Omental fat pad (tissue), 4 donors: ENCODE data around the gene RAB17. TPM values are rescaled to one million over a fixed set of nuclear protein-coding genes. Genes with fewer than 3 reads are reported as not detected.

Source experiments
- ATAC-seq: fragments of 150-250 bp; one replicate; pipeline ENCODE4 v1.9.1; 2016; ENCODE audit warnings: mild to moderate bottlenecking, moderate library complexity; ENCODE audit not compliant: low FRiP score
- DNase-seq: peaks from one replicate; pipeline ENCODE4 v3.0.0-alpha.2; 2019; ENCODE audit warnings: low spot score
- total RNA-seq, 4 donors: library from RNA; depleted of rRNA; stranded (reverse); fragments of >200 nt; gene quantifications; one replicate each; pipeline ENCODE4 v1.1.0, GENCODE V29; 2016
- TF ChIP-seq, protein P1 (sequence below), 3 donors: fragments of 450-650 bp; IDR thresholded peaks; one replicate each; pipeline ENCODE4 v1.5.1; 2016 to 2017; ENCODE audit warnings: antibody characterized with exemption in 3 of 3, mild to moderate bottlenecking in 3 of 3, moderate library complexity in 2 of 3

The RAB17 gene
- total RNA-seq, 4 donors from 2014 or later = 0.84 to 8.6 (median 3.5) TPM; not detected in 1

DNA sequence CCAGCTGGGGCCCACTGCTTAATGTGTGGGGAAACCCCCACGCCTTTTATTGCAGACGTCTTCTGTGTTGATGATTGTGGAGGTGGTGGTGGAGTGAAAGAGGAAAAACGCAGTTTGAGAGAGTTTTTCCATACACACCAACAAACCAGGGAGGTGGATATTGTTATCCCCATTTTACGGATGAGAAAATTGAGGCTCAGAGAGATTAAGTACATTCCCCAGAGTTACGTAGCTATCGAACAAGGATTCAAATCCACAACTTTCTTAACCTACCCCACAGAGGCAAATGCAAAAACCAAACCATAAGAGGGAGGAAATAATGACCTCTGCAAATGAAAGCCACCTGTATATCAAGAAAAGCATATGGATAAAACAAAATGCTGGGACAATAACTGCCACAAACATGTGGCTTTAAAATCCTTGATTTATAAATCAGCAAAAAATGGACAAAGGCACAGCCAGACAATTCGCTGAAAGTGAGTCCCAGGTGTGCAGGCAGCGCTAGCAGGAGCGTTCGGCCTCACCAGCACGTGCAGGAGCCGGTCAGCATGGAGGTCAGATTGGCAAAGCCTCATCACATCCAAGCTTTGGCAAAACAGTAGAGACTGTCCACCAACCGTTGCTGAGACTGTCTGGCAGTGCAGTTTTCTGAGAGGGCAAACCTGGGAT is 12.6 kb upstream of the RAB17 start:
- no peak for ATAC-seq

DNA sequence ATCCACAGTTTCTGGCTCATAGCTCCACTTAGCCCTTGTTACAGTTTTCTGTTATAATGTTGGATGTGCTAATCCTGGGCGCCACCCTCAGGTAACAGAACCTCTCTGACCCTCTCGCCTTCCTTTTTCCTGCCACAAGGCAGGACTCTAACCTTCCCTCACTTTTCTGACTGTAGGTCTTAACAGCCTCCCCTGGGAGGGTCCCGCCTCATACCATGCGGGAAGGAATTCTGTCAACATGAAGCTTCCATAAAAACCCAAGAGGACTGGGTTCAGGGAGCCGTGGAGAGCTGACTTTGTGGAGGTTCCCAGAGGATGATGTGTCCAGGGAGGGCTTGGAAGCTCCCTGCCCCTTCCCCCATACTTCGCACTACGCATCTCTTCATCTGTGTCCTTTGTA is 11.9 kb upstream of the RAB17 start:
- ATAC-seq (no peak), DNase-seq (no peak)
- TF ChIP-seq, protein P1, sequence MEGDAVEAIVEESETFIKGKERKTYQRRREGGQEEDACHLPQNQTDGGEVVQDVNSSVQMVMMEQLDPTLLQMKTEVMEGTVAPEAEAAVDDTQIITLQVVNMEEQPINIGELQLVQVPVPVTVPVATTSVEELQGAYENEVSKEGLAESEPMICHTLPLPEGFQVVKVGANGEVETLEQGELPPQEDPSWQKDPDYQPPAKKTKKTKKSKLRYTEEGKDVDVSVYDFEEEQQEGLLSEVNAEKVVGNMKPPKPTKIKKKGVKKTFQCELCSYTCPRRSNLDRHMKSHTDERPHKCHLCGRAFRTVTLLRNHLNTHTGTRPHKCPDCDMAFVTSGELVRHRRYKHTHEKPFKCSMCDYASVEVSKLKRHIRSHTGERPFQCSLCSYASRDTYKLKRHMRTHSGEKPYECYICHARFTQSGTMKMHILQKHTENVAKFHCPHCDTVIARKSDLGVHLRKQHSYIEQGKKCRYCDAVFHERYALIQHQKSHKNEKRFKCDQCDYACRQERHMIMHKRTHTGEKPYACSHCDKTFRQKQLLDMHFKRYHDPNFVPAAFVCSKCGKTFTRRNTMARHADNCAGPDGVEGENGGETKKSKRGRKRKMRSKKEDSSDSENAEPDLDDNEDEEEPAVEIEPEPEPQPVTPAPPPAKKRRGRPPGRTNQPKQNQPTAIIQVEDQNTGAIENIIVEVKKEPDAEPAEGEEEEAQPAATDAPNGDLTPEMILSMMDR (IDR thresholded peaks at IDR 0.05) = no peak

More for the DNA sequence above, 12.6 kb upstream of the RAB17 start:
- DNase-seq = no peak
- TF ChIP-seq, protein P1 (IDR thresholded peaks at IDR 0.05) = no peak

DNA sequence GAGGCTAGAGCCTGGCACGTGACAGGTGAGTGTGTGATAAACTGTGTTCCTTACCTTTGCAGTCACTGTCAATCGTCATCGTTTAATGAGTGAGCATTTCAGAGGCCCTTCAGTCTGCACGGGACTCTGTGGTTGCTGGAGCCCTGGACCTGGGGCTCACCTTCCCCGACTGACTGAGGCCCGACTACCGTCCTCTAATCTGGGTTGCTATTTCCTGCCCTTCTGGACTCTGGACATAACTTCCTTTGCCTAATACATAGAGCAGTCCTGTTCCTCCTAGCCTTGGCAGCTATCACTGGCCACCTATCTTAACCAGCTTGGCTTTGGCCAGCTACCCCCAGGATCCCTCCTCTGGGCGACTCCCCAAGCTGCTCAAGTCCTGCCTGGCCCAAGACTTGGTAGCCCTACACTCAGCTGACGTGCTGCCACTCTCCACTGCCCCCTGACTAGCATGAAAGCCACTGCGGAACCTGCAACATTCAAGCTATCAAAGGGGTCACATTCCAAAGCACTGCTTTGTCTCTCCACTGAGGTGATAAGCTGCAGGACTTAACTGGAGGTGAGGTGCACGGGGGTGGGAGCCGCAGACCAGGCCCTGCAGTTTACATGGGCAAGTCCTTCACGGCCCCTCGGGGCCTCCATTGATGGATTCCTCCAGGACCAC is 11.1 kb upstream of the RAB17 start:
- DNase-seq (no peak), ATAC-seq (no peak)
- TF ChIP-seq, protein P1 (IDR thresholded peaks at IDR 0.05) = no peak

DNA sequence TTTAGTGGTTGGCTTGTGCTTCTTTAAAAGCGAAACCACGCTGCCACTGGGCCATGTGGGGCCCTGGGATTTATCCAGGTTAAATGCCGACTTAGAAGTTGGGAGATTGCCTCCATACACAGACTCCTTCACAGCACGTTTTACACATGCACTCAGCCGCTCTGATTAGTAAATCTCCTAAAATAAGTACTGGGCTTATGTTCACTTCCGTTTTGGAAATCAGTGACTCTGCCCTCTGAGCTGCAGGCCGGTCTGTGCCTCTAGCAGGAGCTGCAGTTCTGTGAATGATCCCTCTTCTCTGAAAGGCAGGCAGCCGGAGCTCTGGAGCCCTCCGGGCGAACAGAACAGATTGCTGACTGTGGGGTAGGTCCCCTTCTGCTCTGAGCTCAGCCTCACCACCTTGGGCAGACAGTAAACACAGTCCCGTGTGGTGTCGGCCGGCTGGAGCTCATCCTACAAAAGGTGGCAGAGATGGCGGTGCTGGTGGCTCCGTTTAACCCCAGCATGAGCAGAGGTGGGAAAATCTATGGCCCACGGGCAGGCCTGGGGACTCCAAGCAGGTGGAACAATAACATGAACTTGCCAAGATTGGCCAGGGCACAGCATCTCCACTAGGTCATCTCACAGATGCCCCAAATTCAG is 9.8 kb upstream of the RAB17 start:
- ATAC-seq = peak; percentile 41
- TF ChIP-seq, protein P1 (IDR thresholded peaks at IDR 0.05) = no peak
- no peak for DNase-seq

- TF ChIP-seq, protein P1 (IDR thresholded peaks at IDR 0.05) = no peak
- DNase-seq = no peak
- no peak for ATAC-seq
Measured at GRCh38 chr2:237599465-237600110, 9.1 kb upstream of the RAB17 start.

GRCh38 chr2:237598468-237599208 is 8.1 kb upstream of the RAB17 start:
- TF ChIP-seq, protein P1 (IDR thresholded peaks at IDR 0.05) = no peak
- DNase-seq (no peak), ATAC-seq (no peak)
